ENCODE results near the gene MATN3. TPM values are rescaled to one million over a fixed set of nuclear protein-coding genes. Genes with fewer than 3 reads are reported as not detected.

The MATN3 gene
- total and polyA plus RNA-seq, 2 of the 8 experiments (the other 6 are each of a cell fraction or from before 2014, with no cell fraction given), result 3.0 to 9.9 TPM

- no peaks in the 10 kb centered on the region for H3K9me3 ChIP-seq (ENCODE audit: insufficient read depth in 2 of 2, low read depth in 1 of 2, low read length in 1 of 2)
- H2BK15ac ChIP-seq (ENCODE audit: low read length), result no peak overlapping the region
- H2BK12ac ChIP-seq (ENCODE audit: low read depth, low read length), result no peak overlapping the region
- no peak overlapping the region for H2AK5ac ChIP-seq (ENCODE audit: low read depth, low read length)
- peak overlapping the region; percentile 57 for H4K91ac ChIP-seq (replicated peaks; ENCODE audit: insufficient read length, low read length)
- peak overlapping the region; percentile 54 for H4K8ac ChIP-seq (ENCODE audit: extremely low read depth, insufficient read depth, low read length)
- peak overlapping the region; percentile 11 for H2AFZ ChIP-seq (ENCODE audit: low read length)
- ChIA-PET POLR2A (ENCODE audit: partially characterized antibody) (interaction anchor here (1.2 to 2.2 kb wide), 4 partner anchors 11 to 23 kb away, joined by 3 to 7 read pairs (median 6); partner anchors contain the start of gene MATN3), CTCF (ENCODE audit: partially characterized antibody) (interaction anchor here (0.7 to 2.7 kb wide), 5 partner anchors 21 to 361 kb away, joined by 3 to 19 read pairs (median 4); no protein-coding TSS in a partner anchor)
- H3K79me2 ChIP-seq (ENCODE audit: control insufficient read depth in 1 of 2, insufficient read depth in 2 of 2, low read length in 2 of 2), result peaks cover 3 to 29% of the 10 kb centered on the region in 2 experiments; a peak in 3 of 4 replicates
- no peak overlapping the region for H2BK120ac ChIP-seq (replicated peaks; ENCODE audit: low read depth, low read length)
- peaks cover 0 to 11% (median 1%) of the 10 kb centered on the region in 4 experiments; a peak in 3 of 8 replicates for H3K36me3 ChIP-seq (ENCODE audit: control insufficient read depth in 2 of 4, insufficient read depth in 4 of 4, low read length in 3 of 4)
- peak overlapping the region; percentile 86 for H3K56ac ChIP-seq (replicated peaks; ENCODE audit: insufficient read length, low read depth, low read length)
- no peak overlapping the region for H3K23ac ChIP-seq (ENCODE audit: insufficient read length)
- peaks cover 9% of the 10 kb centered on the region for H3K23me2 ChIP-seq (ENCODE audit: low read depth, low read length)
- H4K5ac ChIP-seq (ENCODE audit: insufficient read length, low read depth, low read length), result peak overlapping the region; percentile 84
- no peaks in the 10 kb centered on the region; the same call in 1 of the 2 replicates for H3K79me1 ChIP-seq (ENCODE audit: low read depth, low read length)
- peaks cover 0 to 2% (median under 1%) of the 10 kb centered on the region in 4 experiments; a peak in 3 of 7 replicates for H3K4me1 ChIP-seq (replicated peaks in 1 of 4; ENCODE audit: control insufficient read depth in 3 of 4, insufficient read depth in 4 of 4, low read length in 3 of 4)
- no peak overlapping the region for H3K18ac ChIP-seq (ENCODE audit: extremely low read depth, low read length)
- H3K14ac ChIP-seq (ENCODE audit: insufficient read length), result peak overlapping the region; percentile 58
- no peak overlapping the region for H3K4ac ChIP-seq (replicated peaks; ENCODE audit: insufficient read length, low read depth, low read length)
- no peak overlapping the region for H2BK20ac ChIP-seq (ENCODE audit: low read length)
- DNase-seq (ENCODE audit: low read depth in 1 of 2, low spot score in 2 of 2), result no peak
- peak overlapping the region; percentile 79 to 94 (median 85) for H3K4me3 ChIP-seq (ENCODE audit: extremely low read depth in 1 of 4, insufficient read depth in 2 of 4, low read depth in 3 of 4, low read length in 4 of 4)
- no peak for FAIRE-seq
- H3K4me2 ChIP-seq (ENCODE audit: insufficient read depth in 1 of 2, low read depth in 2 of 2, low read length in 2 of 2), result peak overlapping the region; percentile 91 to 92
- H3K27me3 ChIP-seq (replicated peaks in 1 of 4; ENCODE audit: control insufficient read depth in 3 of 4, extremely low read depth in 1 of 4, insufficient read depth in 3 of 4, low read length in 3 of 4), result no peaks in the 10 kb centered on the region
- no peak overlapping the region; the same call in 1 of the 2 replicates for H2BK5ac ChIP-seq (ENCODE audit: low read depth, low read length)
- H4K20me1 ChIP-seq (replicated peaks in 1 of 2; ENCODE audit: control insufficient read depth in 1 of 2, insufficient read depth in 2 of 2, low read length in 2 of 2), result no peaks in the 10 kb centered on the region
- WGBS, 2 experiments (ENCODE audit: extremely low coverage in 1 of 2, insufficient coverage in 1 of 2, insufficient read length in 1 of 2, insufficient replicate concordance in 2 of 2, low coverage in 1 of 2, low lambda C conversion rate in 2 of 2, missing lambda C conversion rate in 1 of 2), result 2% methylated on average over 10 of the region's 10 CpGs; no CpG with 5 or more reads in 1 of the 2 experiments
- H3K9ac ChIP-seq (replicated peaks in 1 of 4; ENCODE audit: extremely low read depth in 1 of 4, low read depth in 3 of 4, low read length in 3 of 4), result peak overlapping the region in 3 of 4 experiments; percentile 65 to 76 (median 67); a peak in 5 of 7 replicates
- no peak overlapping the region for H3K27ac ChIP-seq (ENCODE audit: low read depth, low read length)
- no peak for TF ChIP-seq BRCA1 (IDR thresholded peaks at IDR 0.05; ENCODE audit: low read depth, low read length)
- TF ChIP-seq, protein P1, sequence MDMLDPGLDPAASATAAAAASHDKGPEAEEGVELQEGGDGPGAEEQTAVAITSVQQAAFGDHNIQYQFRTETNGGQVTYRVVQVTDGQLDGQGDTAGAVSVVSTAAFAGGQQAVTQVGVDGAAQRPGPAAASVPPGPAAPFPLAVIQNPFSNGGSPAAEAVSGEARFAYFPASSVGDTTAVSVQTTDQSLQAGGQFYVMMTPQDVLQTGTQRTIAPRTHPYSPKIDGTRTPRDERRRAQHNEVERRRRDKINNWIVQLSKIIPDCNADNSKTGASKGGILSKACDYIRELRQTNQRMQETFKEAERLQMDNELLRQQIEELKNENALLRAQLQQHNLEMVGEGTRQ (IDR thresholded peaks at IDR 0.05; ENCODE audit: low read length), result no peak
- no peak for TF ChIP-seq FOSL1 (IDR thresholded peaks at IDR 0.05; ENCODE audit: insufficient read depth, low read depth, low read length)
- no peak for TF ChIP-seq SIN3A (conservative IDR thresholded peaks at IDR 0.05 in 1 of 2, IDR thresholded peaks at IDR 0.05 in 1 of 2; ENCODE audit: low read depth in 1 of 2, low read length in 2 of 2)
- no peak for TF ChIP-seq CTBP2 (IDR thresholded peaks at IDR 0.05; ENCODE audit: borderline replicate concordance, insufficient read depth, insufficient read length, low read length)
- no peak for TF ChIP-seq CBX5 (IDR thresholded peaks at IDR 0.05; ENCODE audit: low read depth, low read length)
- TF ChIP-seq HDAC6 (IDR thresholded peaks at IDR 0.05; ENCODE audit: low read depth, low read length), result no peak
- TF ChIP-seq GABPA (IDR thresholded peaks at IDR 0.05; ENCODE audit: borderline replicate concordance, insufficient read depth, low read length), result no peak
- no peak for TF ChIP-seq GTF2F1 (IDR thresholded peaks at IDR 0.05; ENCODE audit: borderline replicate concordance, low read depth, low read length)
- TF ChIP-seq ZNF274 (IDR thresholded peaks at IDR 0.05; ENCODE audit: borderline replicate concordance, extremely low read depth, low read length), result no peak
- no peak for TF ChIP-seq JUN (IDR thresholded peaks at IDR 0.05; ENCODE audit: low read depth, low read length)
These were observed 22.1 kb downstream of the MATN3 start for GRCh38 chr2:19990416-19990728.

All from H1 (cell line).